HG03045 (cell line): Measurements from ENCODE around the gene FBXO45.
"Not testable (repeated sequence)": the region's sequence is repeated elsewhere in the genome, so short reads cannot be mapped to it uniquely, and the experiment has no call there.

Source experiments
- ATAC-seq: cut with Tn5 transposase; IDR thresholded peaks from one replicate; pipeline ENCODE4 v1.9.1; 2021; ENCODE audit warnings: mild to moderate bottlenecking, moderate library complexity; ENCODE audit not compliant: unreplicated experiment

Gene FBXO45

DNA sequence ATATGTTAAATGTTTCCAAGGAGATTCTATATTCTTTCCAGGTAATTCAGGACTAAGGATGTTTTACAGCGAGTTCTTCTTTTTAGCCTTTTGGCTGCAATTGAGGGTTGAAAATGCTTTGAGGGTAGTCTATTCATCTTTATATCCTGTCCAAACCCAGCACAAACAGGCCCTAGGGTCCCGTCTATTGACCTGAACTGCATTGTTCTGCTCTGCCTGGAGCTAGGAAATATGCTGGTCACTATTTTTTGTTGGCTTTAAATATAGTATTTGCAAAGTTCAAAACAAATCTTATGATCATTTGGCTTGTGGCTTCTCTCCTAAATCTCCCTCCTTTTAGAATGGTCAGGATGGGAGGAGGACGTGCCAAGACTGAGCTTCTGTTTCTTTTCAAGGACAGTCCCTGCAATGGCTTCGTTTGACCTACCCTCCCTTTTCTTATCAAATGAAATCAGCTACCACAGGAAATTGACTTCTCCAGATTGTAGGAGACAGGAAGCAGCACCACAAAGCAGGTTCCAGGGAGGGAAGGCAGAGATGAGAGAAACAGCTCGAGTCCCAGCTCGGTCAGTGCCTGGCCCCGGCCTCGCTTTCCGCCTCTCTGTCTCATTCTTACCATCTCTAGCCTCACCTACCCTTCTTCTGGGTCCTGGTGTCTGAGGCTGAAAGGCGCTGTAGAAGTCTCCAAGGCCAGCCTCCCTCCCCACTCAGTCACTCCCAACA, 43.5 kb downstream of the FBXO45 start:
- ATAC-seq = no peak

DNA sequence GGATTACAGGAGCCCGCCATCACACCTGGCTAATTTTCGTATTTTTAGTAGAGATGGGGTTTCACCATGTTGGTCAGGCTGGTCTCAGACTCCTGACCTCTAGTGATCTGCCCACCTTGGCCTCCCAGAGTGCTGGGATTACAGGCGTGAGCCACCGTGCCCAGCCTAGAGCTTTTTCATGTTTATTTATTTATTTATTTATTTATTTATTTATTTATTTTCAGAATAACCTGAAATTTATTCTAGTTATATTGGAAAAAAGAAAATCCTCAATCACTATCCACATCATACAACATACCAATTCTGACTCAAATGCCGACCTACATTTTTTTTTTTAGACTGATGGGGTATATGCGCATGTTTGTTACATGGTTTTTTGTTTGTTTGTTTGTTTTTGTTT, 46.8 kb downstream of the FBXO45 start:
- not testable (repeated sequence) for ATAC-seq

DNA sequence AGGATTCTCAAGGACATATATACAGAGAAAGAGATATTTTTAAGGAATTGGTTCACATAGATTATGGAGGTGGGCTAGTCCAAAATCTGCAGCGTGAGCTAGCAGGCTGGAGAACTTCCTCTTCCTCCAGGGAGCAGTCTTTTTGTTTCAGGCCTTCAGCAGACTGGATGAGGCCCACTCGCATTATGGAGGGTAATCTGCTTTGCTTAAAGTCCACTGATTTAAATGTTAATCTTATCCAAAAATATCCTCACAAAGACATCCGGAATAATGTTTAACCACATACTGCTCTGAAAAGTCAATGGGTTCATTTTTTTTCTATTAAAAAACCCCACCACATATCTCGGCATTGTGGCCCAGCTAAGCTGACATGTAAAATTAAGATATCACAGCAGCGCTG, 48.8 kb downstream of the FBXO45 start:
- ATAC-seq = no peak

DNA sequence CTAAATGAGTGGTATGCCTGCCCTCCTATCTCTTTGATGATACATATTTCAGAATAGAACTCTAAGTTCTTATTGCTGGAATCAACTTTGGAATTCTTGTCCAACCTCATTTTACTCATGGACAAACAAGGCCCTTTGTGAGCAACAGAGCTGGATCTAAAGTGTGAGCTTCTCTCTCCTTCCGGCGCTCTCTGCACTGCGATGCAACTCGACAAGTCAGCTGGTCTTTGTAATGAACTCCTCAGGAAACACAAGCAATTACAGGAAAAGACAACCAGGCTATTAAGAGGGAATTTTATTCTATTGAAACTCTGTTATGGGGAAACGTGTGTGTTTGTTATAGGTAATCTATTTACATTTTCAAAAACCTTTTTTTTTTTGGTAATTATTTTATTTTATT, 50.8 kb downstream of the FBXO45 start:
- no peak for ATAC-seq

DNA sequence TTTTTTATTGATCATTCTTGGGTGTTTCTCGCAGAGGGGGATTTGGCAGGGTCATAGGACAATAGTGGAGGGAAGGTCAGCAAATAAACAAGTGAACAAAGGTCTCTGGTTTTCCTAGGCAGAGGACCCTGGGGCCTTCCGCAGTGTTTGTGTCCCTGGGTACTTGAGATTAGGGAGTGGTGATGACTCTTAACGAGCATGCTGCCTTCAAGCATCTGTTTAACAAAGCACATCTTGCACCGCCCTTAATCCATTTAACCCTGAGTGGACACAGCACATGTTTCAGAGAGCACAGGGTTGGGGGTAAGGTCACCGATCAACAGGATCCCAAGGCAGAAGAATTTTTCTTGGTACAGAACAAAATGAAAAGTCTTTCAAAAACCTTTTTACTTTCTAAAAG, 51.2 kb downstream of the FBXO45 start:
- not testable (repeated sequence) for ATAC-seq

DNA sequence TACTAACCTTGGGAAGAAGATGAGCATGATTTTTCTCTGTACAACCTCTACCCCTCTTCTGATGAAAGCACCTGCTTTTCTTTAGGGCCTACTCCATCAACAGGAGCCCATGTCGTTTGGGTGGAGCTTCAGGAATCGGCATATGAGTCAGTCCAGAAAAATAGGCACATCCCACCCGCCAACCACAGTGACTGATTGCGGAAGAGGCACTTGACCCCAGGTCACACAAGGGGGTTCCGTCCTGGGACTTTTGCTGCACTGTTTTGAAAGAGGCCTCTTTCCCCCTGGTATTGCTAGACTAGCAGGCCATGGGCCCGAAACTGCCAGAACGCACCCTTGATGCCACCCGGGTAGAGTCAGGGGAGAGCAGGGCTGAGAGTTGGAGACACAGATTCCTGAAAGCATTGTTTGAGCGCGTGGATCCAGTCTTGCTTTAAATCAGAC, 51.7 kb downstream of the FBXO45 start:
- peak; percentile 69 for ATAC-seq

DNA sequence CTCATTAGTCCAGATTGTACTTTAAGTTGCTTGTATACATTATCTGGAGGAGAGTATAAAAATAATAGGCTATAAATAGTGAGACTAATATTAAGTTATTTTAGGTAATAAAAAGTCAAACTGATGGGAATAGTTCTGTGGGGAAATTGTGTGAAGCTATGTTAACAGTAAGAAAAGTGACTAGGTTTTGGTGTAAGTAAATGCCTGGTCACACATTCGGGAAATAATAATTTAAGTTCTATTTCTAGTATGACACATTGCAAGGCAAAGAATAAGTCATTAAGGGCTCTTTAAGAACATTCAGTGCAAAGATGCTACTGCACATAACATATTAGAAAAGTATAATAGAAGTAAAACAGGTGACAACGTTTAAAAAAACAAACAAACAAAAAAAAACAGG, 52.2 kb downstream of the FBXO45 start:
- no peak for ATAC-seq

DNA sequence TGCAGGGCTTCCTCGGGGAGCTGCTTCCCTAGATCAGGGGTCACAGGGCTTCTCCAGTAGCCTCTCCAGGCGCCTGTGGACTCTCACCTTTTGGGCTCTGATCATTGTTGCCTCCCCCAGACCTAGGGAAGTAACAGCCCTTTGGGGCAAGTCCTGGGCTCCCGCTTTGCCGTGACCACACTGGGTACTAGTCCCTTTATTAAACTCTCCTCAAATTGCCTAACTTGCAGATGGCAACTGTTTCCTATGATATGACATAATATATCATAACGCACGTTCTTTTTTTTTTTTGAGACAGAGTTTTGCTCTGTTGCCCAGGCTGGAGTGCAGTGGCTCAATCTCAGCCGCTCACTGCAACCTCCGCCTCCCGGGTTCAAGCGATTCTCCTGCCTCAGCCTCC, 53.2 kb downstream of the FBXO45 start:
- ATAC-seq = no peak

DNA sequence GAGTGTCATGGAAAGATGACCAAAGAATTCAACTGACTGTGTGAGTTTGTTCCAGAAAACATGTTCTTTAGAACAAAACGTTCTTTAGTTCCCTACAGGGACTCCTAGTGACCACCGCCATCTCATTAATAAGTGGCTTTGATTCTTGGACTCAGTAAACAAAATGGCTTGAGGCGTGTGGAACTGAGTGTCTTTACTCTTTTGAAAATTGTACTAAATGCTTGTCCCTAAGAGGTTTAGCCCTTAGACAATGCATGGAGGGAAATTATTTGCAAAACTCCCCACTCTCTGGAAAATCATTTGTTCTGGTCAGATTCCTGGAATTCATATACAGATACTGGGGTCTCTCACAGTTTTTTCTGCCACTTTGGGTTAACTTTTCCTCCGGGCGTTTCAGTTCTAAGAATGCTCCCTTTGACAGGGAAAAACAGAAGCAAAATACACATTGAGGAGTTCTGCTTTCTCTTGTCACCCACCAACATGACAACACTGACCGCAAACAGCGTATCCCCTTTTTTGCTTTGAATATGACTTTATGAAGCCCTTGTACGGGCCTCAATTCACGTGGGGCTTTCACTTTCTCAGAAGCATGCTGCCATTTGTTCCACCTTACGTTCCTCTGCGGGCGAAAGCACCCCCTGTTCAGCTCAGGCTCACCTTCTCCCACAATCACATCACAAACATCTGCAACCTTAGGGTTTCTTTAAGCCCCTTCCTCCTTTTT, 55.8 kb downstream of the FBXO45 start:
- no peak for ATAC-seq

DNA sequence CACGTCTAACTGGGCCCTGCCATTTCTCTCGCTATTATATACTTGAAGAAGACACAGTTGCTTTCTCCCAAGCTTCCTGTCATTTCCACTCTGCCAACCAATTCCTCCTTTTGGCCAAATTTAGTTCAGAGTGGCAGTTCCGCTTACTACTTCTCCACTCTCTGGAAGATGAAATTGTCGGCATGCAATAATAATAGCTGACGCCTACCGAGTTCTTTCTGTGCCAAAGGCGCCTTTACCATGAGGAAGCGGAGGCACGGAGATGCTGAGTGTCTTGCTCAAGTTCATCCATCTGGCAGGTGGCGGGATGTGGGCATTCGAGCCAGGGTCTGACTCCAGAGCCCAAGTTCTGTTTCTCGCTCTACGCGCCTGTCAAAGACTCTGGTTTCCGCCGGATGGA, 56.4 kb downstream of the FBXO45 start:
- no peak for ATAC-seq

DNA sequence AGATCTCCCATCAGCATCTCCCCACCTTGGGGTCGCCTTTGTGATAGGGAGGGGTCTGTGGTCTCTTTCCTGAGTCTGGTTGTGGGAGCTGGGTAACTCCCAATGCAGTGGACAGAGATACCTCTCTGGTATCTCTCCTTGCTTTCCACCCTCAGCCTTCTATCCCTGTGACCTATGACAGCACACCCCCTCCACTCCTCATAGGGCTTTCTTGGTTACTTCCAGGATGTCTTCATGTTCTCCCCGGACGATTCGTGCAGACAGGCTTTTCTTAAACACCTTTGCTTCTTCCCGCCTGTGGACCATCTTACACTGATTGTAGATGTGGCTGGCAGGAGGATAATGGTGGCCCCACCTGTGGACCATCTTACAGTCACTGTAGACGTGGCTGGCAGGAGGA, 56.9 kb downstream of the FBXO45 start:
- ATAC-seq = no peak

DNA sequence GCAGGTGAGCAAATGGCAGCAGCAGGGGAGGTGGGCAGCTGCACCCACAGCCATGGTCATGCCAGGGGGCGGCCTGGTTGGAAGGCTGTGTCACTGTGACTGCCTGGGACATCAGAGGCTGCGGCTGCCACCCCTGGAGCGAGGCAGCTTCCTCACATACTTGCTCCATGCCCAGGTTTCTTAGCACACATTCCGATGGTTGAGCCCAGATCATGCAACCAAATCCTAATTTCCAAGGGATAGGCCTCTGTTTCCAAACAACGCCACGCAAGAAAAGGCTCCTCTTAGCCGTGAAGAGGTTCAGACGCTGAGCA, 59.4 kb downstream of the FBXO45 start:
- ATAC-seq = no peak

DNA sequence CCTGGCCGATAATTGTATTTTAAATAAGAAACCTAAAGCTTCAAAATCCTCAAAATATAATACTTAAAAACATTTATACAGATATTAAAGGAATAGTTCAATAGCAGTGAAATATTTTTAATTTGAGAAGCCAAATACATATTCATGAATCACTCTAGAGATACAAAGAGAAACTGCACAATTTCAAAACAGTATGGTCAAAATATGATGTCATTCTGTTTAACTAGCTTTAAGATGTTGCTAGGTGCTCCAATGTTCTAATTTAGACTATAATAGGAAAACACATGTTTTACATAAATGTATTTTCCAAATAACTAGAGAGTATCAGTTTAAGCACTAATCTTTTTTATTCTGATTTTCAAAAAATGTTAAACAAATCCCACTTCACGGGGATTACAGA, 60.8 kb downstream of the FBXO45 start:
- ATAC-seq = no peak

DNA sequence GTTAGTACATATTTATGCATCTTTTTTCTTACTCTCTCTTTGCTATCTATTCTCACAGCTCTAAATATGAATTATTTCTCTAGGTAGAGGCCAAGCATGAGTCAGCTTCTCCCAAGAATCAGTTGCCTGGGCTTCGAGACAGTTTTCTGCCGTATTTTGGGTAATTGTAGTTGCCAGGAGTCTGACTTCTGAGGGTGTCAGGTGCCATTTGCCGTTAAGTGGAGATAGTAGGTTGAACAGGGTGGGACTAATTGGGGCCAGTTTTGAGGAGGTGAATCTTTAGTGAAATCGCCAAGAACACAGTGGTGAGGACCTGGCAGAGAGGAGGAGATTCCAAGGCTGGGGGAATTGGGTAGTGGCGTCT, 63.2 kb downstream of the FBXO45 start:
- ATAC-seq = no peak

DNA sequence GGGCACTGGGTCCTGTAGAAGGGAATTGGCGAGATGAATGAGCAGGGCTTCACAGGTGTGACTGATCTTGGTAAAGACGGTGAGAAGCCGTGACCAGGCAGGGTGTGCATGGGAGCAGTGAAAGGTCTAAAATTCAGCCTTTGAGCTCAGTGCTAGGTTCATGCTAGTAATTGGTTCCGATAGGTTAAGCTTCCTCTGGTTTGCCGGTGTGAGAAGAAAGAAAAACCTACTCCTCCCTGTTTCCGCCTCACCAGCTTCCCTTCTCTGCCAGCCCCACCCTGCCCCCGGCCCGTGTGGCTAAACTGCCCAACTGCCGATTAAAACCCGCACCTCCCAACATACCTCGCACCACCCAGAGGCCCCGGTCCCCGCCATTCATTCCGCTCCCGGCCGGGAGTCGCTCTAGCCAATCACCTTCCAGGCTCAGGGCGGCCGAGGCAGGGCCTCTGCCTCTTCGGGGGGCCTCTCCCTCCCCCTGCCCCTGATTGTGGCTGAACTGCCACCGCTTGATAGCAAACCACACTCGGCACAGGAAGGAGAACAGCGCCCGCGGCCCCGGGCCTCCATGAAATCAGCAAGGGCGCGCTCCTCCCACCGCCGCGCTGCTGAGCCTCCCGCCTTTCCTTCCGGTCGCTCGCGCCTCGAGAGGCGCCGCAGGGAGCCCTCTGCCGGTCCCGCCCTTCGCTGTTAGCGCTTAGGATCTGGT, 63.7 kb downstream of the FBXO45 start:
- ATAC-seq = peak; percentile 84

DNA sequence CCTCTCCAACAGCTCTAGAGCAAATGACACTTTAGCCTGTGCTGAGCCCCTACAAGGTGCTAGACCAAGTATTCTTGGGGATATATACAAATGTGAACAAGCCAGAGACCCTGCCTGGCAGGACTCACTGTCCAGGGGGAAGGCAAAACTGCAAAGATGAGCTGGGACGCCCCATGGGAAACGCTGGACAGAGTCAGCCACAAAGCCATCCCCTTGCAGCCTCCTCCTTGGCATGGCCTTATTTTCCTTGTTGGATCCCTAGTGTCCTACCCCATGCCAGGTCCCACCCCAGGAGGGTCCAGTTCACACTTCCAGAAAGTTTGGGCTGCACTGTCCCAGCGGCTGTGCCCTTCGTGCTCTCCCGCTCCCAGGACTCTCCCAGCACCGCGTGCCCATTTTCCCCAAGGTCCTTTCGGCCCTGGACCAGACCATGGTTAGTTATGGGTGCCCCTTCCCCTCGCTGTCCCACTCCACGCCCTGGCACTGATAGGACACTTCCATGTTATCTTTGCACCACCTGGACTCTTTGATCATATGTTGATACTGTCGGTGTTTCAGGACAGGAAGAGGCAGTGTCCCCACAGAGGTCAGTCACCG, 65.2 kb downstream of the FBXO45 start:
- ATAC-seq = no peak

DNA sequence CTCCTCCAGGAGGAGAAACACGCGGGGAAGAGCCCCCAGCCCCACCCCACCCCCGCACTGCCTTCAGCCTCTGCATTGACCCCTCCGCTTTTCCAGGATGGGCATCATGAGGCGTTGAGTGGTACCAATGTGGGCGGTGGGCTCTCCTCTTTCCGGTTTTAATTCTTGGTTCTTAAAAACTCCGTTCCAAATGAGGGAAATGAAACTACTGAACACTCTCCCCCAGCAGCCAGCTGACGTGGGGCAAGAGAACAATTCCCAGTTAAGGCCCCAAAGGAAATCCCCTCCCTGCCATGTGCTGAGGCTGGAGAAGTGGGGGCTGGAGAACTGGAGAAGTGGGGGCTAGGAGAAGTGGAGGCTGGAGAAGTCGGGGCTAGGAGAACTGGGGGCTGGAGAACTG, 65.8 kb downstream of the FBXO45 start:
- no peak for ATAC-seq

DNA sequence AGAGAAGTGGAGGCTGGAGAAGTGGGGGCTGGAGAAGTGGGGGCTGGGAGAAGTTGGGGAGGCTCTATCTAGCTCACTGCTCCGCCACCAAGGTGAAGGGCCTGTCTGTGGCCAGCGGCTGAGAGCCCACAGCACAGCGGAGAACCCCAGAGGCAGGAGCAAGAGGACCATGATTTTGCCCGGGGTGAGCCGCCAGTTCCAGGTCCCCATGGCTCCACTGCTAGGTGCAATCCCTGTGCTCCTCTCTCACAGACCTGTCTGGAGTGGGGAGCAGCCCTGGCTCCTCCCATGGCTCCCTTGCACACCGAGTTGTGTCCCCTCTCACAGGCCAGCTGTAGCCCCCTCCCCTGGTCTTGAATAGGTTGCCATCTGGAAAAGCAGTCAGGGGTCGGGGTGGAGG, 66.4 kb downstream of the FBXO45 start:
- no peak for ATAC-seq

DNA sequence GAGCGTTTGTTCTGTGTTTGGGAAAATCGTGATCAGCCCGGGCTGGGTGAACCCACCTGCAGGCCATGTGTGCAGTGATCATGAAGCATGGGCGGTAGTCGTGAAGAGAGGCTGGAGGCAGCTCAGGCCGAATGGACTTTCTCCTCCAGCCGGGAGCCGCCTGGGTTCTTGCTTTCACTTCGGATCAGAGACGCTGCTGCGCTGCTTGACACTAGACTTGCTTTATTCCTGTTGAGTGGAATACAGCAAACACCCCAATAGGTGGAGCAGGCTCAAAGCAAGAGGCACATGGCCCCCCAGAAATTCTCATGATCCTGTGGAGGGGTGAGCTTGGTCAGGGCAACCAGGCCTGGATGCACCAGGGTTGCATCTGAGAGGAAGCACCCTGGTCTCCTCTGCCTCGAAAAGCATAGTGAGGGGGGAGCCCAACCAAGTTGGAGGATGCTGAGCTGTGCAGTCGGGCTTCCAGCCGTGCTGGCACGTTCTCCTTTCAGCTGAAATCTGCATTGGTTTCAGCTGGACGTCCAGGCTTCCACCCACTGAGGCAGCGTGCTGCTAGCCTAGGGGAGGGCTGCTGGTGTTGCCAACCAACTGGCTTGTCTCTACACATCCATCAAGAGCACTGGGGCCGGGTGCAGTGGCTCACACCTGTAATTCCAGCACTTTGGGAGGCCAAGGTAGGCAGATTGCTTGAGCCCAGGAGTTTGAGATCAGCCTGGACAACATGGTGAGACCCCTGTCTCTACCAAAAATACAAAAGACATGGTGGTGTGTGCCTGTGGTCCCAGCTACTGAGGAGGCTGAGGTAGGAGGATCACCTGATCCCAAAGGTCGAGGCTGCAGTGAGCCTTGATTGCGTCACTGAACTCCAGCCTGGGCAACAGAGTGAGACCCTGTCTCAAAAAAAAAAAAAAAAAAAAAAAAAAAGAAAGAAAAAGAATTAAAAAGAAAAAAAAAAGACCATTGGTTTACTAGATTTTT, 68.2 kb downstream of the FBXO45 start:
- no peak for ATAC-seq

DNA sequence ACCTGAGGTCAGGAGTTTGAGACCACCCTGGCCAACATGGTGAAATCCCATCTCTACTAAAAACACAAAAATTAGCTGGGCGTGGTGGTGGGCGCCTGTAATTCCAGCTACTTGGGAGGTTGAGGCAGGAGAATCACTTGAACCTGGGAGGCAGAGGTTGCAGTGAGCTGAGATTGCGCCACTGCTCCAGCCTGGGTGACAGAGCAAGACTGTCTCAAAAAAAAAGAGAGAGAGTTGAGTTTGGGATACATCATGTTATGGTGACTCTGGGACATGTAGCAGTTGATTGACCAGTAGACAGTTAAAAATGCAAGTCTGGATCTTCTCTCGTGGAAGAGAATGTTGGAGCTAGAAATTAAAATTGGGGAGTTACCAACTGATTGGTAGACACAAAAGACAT, 69.5 kb downstream of the FBXO45 start:
- ATAC-seq = not testable (repeated sequence)
